ENCODE measurements around the gene RAP1A.

DNA sequence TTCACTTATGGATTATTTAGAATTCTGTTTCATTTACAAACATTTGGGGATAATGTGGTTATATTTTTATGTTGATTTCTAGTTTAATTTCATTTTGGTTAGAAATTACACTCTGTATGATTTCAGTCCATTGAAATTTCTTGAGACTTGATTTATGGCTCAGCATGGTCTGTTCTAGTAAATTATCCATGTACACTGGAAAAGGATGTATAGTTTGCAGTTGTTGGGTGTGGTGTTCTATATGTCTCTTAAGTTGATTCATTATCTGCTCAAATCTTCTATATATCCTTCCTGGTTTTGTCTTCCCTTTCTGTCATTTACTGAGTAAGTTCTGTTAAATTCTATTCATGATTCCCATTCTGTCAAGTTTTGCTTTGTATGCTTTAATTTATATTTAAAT is 52.3 kb downstream of the RAP1A start:
- TF ChIP-seq, protein P1, sequence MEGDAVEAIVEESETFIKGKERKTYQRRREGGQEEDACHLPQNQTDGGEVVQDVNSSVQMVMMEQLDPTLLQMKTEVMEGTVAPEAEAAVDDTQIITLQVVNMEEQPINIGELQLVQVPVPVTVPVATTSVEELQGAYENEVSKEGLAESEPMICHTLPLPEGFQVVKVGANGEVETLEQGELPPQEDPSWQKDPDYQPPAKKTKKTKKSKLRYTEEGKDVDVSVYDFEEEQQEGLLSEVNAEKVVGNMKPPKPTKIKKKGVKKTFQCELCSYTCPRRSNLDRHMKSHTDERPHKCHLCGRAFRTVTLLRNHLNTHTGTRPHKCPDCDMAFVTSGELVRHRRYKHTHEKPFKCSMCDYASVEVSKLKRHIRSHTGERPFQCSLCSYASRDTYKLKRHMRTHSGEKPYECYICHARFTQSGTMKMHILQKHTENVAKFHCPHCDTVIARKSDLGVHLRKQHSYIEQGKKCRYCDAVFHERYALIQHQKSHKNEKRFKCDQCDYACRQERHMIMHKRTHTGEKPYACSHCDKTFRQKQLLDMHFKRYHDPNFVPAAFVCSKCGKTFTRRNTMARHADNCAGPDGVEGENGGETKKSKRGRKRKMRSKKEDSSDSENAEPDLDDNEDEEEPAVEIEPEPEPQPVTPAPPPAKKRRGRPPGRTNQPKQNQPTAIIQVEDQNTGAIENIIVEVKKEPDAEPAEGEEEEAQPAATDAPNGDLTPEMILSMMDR (IDR thresholded peaks at IDR 0.05 in 4 of 5, conservative IDR thresholded peaks at IDR 0.05 in 1 of 5): no peak
- TF ChIP-seq POLR2A (IDR thresholded peaks at IDR 0.05): no peak

Data from gastrocnemius medialis (tissue), 4 donors.